BLaER1 treated with 17β-estradiol and CSF1 and Interleukin-3, amounts not matched to agents 10 nM and 100 nM (cell line): ENCODE results near the gene MED14.

ENCODE experiments used
- H3K27ac ChIP-seq, 11 experiments: shearing (Covaris generic); formaldehyde crosslinking; 2 replicates each; pipeline ENCODE4 v1.8.1; 2022
- H3K27me3 ChIP-seq, 11 experiments: shearing (Covaris generic); formaldehyde crosslinking; 2 replicates each; pipeline ENCODE4 v1.8.1; 2022
- H3K36me3 ChIP-seq, 11 experiments: shearing (Covaris generic); formaldehyde crosslinking; 2 replicates each; pipeline ENCODE4 v1.8.1; 2022
- H3K4me1 ChIP-seq, 10 experiments: shearing (Covaris generic); formaldehyde crosslinking; 2 replicates each; pipeline ENCODE4 v1.8.1; 2022
- H3K4me2 ChIP-seq, 11 experiments: shearing (Covaris generic); formaldehyde crosslinking; 2 replicates each; pipeline ENCODE4 v1.8.1; 2022
- H3K4me3 ChIP-seq, 10 experiments: shearing (Covaris generic); formaldehyde crosslinking; 2 replicates each; pipeline ENCODE4 v1.8.1; 2022
- H3K9ac ChIP-seq, 11 experiments: shearing (Covaris generic); formaldehyde crosslinking; 2 replicates each; pipeline ENCODE4 v1.8.1; 2022
- H3K9me3 ChIP-seq, 11 experiments: shearing (Covaris generic); formaldehyde crosslinking; replicated peaks in 1 of 11; 2 replicates each; pipeline ENCODE4 v1.8.1; 2022
- H4K20me1 ChIP-seq, 11 experiments: shearing (Covaris generic); formaldehyde crosslinking; 2 replicates each; pipeline ENCODE4 v1.8.1; 2022
- Cebpa-rat ChIP-seq, 11 experiments: shearing (Covaris generic); IDR thresholded peaks; 2 replicates each; pipeline ENCODE4 v1.8.1; 2022

The MED14 gene

DNA sequence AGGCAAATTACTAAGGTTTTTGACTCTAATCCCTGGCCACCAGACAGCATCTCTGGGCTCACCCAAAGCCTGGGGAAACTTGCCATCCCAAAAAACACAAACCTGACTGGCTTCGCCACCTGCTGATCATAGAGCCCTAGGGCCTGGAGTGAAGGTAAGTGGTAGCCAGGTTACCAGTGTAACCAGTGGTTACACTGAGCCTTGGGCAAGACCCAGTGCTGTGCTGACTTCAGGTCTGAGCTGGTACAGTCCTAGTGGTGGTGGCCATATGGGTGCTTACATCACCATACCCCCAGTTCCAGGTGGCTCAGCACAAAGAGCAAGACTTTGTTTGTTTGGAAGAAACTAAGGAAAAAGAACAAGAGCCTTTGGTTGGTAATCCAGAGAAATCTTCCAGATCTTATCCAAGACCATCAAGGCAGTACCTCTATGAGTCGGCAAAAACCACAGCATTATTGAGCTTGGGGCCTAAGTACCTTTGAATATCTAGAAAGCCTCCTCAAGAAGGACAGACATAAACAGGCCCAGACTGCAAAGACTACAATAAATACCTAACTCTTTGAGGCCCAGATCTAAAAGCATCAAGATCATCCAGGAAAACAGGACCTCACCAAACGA is 13.7 kb downstream of the MED14 start:
- Histone ChIP-seq H3K4me3 (no peak overlapping the region), H4K20me1 (peaks cover 5 to 24% (median 9%) of the 10 kb centered on the region in 11 experiments; a peak in 12 of 22 replicates), H3K36me3 (peaks cover 18 to 83% (median 38%) of the 10 kb centered on the region in 11 experiments; a peak in 20 of 22 replicates), H3K4me2 (no peak overlapping the region), H3K9ac (no peak overlapping the region), H3K27me3 (peaks cover 59 to 92% (median 81%) of the 10 kb centered on the region in 11 experiments), H3K9me3 (peaks cover 0 to 15% (median 6%) of the 10 kb centered on the region in 11 experiments; a peak in 12 of 22 replicates), H3K27ac (no peak overlapping the region), H3K4me1 (no peaks in the 10 kb centered on the region)
- no peak for TF ChIP-seq Cebpa-rat (IDR thresholded peaks at IDR 0.05)

DNA sequence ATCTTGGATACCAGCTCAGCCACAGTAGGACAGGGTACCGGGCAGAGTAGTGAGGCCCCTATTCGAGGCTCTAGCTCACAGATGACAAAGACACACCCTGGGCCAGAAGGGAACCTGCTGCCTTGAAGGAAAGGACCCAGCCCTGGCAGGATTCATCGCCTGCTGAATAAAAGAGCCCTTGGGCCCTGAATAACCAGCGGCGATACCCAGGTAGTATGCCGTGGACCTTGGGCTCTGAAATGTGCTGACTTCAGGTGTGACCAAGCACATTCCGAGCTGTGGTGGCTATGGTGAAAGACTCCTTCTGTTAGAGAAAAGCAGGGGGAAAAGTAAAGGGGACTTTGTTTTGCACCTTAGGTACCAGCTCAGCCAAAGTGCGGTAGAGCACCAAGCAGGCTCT is 14.6 kb downstream of the MED14 start:
- TF ChIP-seq Cebpa-rat (IDR thresholded peaks at IDR 0.05) = no peak
- peaks cover 0 to 6% (median 0%) of the 10 kb centered on the region in 10 experiments; a peak in 1 of 20 replicates for H3K4me1 ChIP-seq

DNA sequence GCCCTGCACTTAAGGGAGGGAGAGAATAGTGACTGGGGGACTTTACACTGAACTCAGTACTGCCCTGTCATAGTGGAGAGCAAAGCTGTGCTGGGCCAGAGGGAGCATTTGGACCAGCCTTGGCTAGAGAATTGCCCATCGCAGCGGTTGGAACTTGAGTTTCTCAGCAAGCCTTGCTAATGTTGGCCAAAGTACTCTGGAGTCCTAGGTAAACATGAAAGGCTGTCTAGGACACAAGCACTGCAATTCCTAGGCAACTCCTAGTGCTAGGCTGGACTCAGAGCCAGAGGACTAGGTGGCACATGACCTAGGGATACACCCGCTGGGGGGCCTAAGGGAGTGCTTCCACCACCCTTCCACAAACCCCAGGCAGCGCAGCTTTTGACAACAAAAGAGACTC is 15.0 kb downstream of the MED14 start:
- H3K9ac ChIP-seq = no peak overlapping the region
- H4K20me1 ChIP-seq = peaks cover 5 to 37% (median 14%) of the 10 kb centered on the region in 11 experiments; a peak in 13 of 22 replicates
- no peak overlapping the region for H3K4me3 ChIP-seq
- TF ChIP-seq Cebpa-rat (IDR thresholded peaks at IDR 0.05) = no peak
- peaks cover 0 to 6% (median 0%) of the 10 kb centered on the region in 10 experiments; a peak in 1 of 20 replicates for H3K4me1 ChIP-seq
- no peak overlapping the region for H3K4me2 ChIP-seq
- H3K36me3 ChIP-seq = peaks cover 18 to 75% (median 32%) of the 10 kb centered on the region in 11 experiments; a peak in 20 of 22 replicates
- peaks cover 47 to 80% (median 68%) of the 10 kb centered on the region in 11 experiments for H3K27me3 ChIP-seq
- no peak overlapping the region for H3K27ac ChIP-seq
- H3K9me3 ChIP-seq = peaks cover 0 to 18% (median 9%) of the 10 kb centered on the region in 11 experiments; a peak in 12 of 22 replicates

More for the DNA sequence above, 14.6 kb downstream of the MED14 start:
- no peak overlapping the region for H3K4me3 ChIP-seq
- H3K27me3 ChIP-seq = peaks cover 50 to 84% (median 73%) of the 10 kb centered on the region in 11 experiments
- H3K36me3 ChIP-seq = peaks cover 18 to 80% (median 32%) of the 10 kb centered on the region in 11 experiments; a peak in 20 of 22 replicates
- H3K9me3 ChIP-seq = peaks cover 0 to 18% (median 9%) of the 10 kb centered on the region in 11 experiments; a peak in 12 of 22 replicates
- peaks cover 5 to 32% (median 15%) of the 10 kb centered on the region in 11 experiments; a peak in 13 of 22 replicates for H4K20me1 ChIP-seq
- no peak overlapping the region for H3K27ac ChIP-seq
- no peak overlapping the region for H3K9ac ChIP-seq
- H3K4me2 ChIP-seq = no peak overlapping the region

DNA sequence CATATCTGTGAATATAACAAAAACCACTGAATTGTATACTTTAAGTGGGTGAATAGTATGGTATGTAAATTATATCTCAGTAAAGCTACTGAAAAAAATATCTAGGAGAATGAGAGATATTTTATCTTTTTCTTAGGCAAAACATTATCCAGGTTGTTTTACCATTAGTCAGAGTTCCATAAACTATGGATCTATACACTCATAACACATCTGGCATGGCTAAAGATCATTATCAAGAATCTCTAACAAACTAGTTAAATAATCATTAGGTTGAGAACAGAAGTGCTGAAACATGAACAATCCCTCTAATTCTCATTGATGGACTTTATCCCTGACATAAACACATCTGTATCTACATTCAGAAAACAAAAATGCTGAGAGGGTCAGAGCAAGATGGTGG is 15.6 kb downstream of the MED14 start:
- no peak overlapping the region for H3K27ac ChIP-seq
- peaks cover 41 to 79% (median 62%) of the 10 kb centered on the region in 11 experiments for H3K27me3 ChIP-seq
- H3K9ac ChIP-seq = no peak overlapping the region
- H4K20me1 ChIP-seq = peaks cover 5 to 40% (median 7%) of the 10 kb centered on the region in 11 experiments; a peak in 13 of 22 replicates
- no peak for TF ChIP-seq Cebpa-rat (IDR thresholded peaks at IDR 0.05)
- no peak overlapping the region for H3K4me3 ChIP-seq
- H3K36me3 ChIP-seq = peaks cover 18 to 73% (median 32%) of the 10 kb centered on the region in 11 experiments; a peak in 20 of 22 replicates
- H3K4me1 ChIP-seq = peaks cover 0 to 6% (median 0%) of the 10 kb centered on the region in 10 experiments; a peak in 1 of 20 replicates
- peaks cover 0 to 18% (median 9%) of the 10 kb centered on the region in 11 experiments; a peak in 12 of 22 replicates for H3K9me3 ChIP-seq
- H3K4me2 ChIP-seq = no peak overlapping the region

DNA sequence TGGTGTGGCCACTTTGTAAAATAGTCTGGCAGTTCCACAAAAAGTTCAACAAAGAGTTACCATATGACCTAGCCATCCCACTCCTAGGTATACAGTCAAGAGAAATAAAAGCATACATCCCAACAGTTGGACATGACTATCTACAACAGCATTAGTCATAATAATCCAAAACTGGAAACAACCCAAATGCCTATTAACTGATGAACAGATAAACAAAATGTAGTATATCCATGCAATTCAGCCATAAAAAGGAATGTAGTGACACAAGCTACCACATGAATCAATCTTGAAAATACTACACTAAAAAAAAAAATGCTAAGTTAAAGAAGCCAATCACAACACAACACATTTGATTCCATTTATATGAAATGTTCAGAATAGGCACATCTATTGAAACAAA is 16.1 kb downstream of the MED14 start:
- Histone ChIP-seq H3K27me3 (peaks cover 36 to 78% (median 61%) of the 10 kb centered on the region in 11 experiments), H3K36me3 (peaks cover 18 to 76% (median 34%) of the 10 kb centered on the region in 11 experiments; a peak in 20 of 22 replicates), H3K9me3 (peaks cover 0 to 18% (median 9%) of the 10 kb centered on the region in 11 experiments; a peak in 12 of 22 replicates), H3K4me3 (no peak overlapping the region), H4K20me1 (peaks cover 5 to 40% (median 7%) of the 10 kb centered on the region in 11 experiments; a peak in 13 of 22 replicates), H3K4me1 (peaks cover 0 to 6% (median 0%) of the 10 kb centered on the region in 10 experiments; a peak in 1 of 20 replicates), H3K27ac (no peak overlapping the region), H3K9ac (no peak overlapping the region), H3K4me2 (no peak overlapping the region)
- no peak for TF ChIP-seq Cebpa-rat (IDR thresholded peaks at IDR 0.05)

DNA sequence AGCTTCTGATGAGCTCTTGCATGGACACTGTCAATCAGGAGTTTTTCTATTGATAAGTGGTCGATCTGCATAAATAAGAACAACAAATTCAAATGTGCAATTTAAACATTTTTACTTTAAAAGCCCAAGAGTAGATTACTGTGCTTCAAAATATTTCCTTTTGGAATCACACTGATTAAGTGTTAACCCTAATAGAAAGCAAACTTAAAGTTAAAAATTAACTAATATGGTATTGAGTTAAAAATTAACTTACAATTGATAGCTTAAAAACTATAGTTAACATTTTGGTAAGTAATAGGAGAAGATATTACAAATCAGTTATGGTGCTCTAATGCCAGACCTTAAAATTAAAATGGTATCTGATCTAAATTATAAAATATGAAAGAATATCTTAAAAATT is 25.9 kb downstream of the MED14 start:
- Histone ChIP-seq H3K27ac (no peak overlapping the region), H4K20me1 (peaks cover 0 to 3% (median 0%) of the 10 kb centered on the region in 11 experiments; a peak in 2 of 22 replicates), H3K4me1 (no peaks in the 10 kb centered on the region), H3K27me3 (peaks cover 37 to 90% (median 70%) of the 10 kb centered on the region in 11 experiments), H3K4me3 (no peak overlapping the region), H3K9me3 (no peaks in the 10 kb centered on the region), H3K36me3 (peaks cover 19 to 94% (median 56%) of the 10 kb centered on the region in 11 experiments; a peak in 20 of 22 replicates), H3K9ac (no peak overlapping the region), H3K4me2 (no peak overlapping the region)
- TF ChIP-seq Cebpa-rat (IDR thresholded peaks at IDR 0.05) = no peak

DNA sequence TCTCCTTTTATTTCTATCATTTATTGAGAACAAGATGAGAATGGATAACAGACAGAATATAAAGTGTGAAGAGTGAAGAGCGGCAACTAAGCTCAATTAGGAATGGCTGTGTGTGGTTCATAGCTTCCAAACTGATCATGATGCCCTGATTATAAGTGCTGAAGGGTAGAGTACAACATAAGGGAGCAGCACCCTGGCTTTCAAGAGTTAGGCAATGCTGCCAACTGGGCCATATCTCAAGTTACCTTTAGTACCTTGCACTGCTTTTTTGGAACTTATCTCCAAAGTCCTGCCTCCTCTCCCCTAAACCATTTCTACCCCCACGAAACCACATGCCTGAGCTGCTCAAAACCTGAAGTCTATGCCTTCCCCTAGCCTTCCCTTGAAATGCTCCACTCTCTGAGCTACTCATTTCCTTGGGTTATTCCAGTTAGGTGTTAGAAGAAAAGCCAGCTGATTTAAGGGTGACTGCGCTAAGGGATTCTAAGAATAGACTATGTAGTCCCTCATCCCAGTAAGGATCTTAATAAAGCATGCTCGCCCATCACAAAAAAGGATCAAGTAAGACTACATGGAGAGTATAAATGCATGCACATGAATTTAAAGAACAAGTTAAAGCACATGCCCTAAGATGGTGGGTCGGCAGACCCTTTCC is 29.6 kb downstream of the MED14 start:
- Histone ChIP-seq H4K20me1 (no peaks in the 10 kb centered on the region; a peak in 1 of 22 replicates), H3K27me3 (peaks cover 49 to 89% (median 61%) of the 10 kb centered on the region in 11 experiments), H3K4me2 (no peak overlapping the region), H3K4me3 (no peak overlapping the region), H3K4me1 (no peaks in the 10 kb centered on the region), H3K36me3 (peaks cover 9 to 93% (median 41%) of the 10 kb centered on the region in 11 experiments; a peak in 17 of 22 replicates), H3K27ac (no peak overlapping the region), H3K9ac (no peak overlapping the region), H3K9me3 (no peaks in the 10 kb centered on the region)
- TF ChIP-seq Cebpa-rat (IDR thresholded peaks at IDR 0.05) = no peak

DNA sequence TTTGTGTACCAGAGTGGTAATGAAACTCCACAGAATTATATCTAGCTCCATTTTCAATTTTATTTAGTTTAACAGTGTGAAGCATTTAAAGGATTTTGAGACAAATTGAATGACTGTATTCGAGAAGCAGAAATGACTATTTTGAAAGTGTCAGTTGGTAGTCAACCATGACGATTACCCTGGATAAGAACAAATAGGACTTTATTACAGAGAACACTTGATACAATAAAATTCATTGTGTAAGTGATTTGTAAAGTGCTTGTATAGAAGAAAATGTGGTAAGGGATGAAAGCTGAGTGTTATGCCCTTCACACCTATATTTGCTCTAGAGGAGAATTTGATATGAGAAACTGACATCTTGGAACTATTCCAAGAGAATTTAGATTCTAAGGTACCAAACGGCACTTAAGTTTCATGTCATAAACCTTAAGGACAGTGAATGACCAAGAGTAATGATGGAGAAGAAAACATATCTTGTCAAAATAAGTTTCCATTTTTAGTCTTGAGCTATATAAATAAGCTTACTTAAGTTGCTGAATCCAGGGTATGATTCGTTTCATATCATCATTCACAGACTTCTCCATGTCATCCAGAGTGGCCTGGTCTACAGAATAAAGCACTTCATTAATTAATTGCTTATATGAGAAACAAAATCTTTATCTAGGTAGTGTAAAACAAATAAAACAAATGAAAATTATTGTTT is 34.6 kb downstream of the MED14 start:
- TF ChIP-seq Cebpa-rat (IDR thresholded peaks at IDR 0.05) = no peak
- H3K4me2 ChIP-seq = no peak overlapping the region
- peaks cover 9 to 17% (median 13%) of the 10 kb centered on the region in 11 experiments; a peak in 20 of 22 replicates for H3K9me3 ChIP-seq
- H3K4me1 ChIP-seq = no peaks in the 10 kb centered on the region
- H4K20me1 ChIP-seq = no peaks in the 10 kb centered on the region; a peak in 1 of 22 replicates
- H3K27me3 ChIP-seq = peaks cover 20 to 43% (median 32%) of the 10 kb centered on the region in 11 experiments
- no peak overlapping the region for H3K27ac ChIP-seq
- H3K4me3 ChIP-seq = no peak overlapping the region
- H3K36me3 ChIP-seq = peaks cover 8 to 94% (median 41%) of the 10 kb centered on the region in 11 experiments; a peak in 20 of 22 replicates
- H3K9ac ChIP-seq = no peak overlapping the region
